Measurements from ENCODE around the gene MR1. TPM values are rescaled to one million over a fixed set of nuclear protein-coding genes. Genes with fewer than 3 reads are reported as not detected.

Gene MR1
- total and polyA plus RNA-seq, 3 donors from 2014 or later = 5.8 to 8.6 (median 7.1) TPM

DNA sequence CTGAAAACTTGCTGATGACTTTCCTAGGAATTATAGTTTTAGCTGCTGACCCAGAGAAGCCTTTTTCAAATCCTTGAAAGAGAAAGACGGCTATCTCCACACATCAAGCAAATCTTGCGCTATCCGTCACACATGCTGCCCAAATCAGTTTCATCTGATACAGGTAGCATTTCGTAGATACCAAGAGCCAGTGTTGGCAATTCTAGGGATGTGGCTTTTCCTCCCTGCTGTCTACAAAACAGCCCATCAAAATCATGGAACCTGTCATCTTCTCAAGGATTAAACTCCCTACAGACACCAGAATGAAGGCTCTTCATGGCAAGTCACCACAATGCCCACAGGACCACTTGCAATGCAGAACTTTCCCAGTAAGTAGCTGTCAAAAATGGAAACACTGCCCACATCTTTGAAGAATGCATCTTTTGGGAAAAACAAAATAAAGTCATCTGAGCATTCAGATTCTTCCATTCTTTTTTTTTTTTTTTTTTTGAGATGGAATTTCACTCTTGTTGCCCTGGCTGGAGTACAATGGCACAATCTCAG, 21.5 kb upstream of the MR1 start:
- 82 to 90% methylated on average over 4 of the region's 4 CpGs for whole genome bisulfite sequencing, 2 donors
- Histone ChIP-seq H3K9me3 (no peaks in the 10 kb centered on the region), H3K4me3 (no peak overlapping the region), H3K27me3 (no peaks in the 10 kb centered on the region), H3K36me3 (ENCODE audit: low read depth, missing control alignments) (no peaks in the 10 kb centered on the region), H3K4me1 (no peaks in the 10 kb centered on the region), H3K27ac (no peak overlapping the region)
- intact Hi-C loops (cut with DNase I; ENCODE audit: low total_unique reads) = no loop called here
- TF ChIP-seq, protein P1, sequence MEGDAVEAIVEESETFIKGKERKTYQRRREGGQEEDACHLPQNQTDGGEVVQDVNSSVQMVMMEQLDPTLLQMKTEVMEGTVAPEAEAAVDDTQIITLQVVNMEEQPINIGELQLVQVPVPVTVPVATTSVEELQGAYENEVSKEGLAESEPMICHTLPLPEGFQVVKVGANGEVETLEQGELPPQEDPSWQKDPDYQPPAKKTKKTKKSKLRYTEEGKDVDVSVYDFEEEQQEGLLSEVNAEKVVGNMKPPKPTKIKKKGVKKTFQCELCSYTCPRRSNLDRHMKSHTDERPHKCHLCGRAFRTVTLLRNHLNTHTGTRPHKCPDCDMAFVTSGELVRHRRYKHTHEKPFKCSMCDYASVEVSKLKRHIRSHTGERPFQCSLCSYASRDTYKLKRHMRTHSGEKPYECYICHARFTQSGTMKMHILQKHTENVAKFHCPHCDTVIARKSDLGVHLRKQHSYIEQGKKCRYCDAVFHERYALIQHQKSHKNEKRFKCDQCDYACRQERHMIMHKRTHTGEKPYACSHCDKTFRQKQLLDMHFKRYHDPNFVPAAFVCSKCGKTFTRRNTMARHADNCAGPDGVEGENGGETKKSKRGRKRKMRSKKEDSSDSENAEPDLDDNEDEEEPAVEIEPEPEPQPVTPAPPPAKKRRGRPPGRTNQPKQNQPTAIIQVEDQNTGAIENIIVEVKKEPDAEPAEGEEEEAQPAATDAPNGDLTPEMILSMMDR (IDR thresholded peaks at IDR 0.05) = no peak
- no peak for TF ChIP-seq POLR2A (IDR thresholded peaks at IDR 0.05)
- no peak for DNase-seq

DNA sequence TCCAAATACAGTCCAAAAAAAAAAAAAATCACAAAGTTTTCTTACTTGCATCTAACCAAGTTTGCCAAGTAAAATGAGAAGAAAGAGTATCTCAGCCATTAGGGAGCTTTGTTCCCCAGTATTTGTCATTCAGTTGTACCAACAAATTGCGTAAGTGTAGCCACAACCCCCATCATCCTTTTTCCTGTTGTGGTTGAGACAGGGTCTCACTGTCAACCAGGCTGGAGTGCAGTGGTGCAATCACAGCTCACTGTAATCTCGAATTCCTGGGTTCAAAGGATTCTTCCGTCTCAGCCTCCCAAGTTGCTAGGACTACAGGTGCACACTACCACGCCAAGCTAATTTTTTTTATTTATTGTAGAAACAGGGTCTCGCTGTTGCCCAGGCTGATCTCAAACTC, 20.6 kb upstream of the MR1 start:
- Histone ChIP-seq H3K27me3 (no peaks in the 10 kb centered on the region), H3K36me3 (ENCODE audit: low read depth, missing control alignments) (no peaks in the 10 kb centered on the region), H3K9me3 (no peaks in the 10 kb centered on the region), H3K4me1 (no peaks in the 10 kb centered on the region), H3K4me3 (no peak overlapping the region), H3K27ac (no peak overlapping the region)
- intact Hi-C loops (cut with DNase I; ENCODE audit: low total_unique reads) = no loop called here
- TF ChIP-seq, protein P1 (IDR thresholded peaks at IDR 0.05) = no peak
- TF ChIP-seq POLR2A (IDR thresholded peaks at IDR 0.05) = no peak
- no peak for DNase-seq
- WGBS, 2 donors = 71 to 90% methylated on average over 5 of the region's 5 CpGs

GRCh38 chr1:181014477-181015250, 19.1 kb upstream of the MR1 start:
- H3K9me3 ChIP-seq = no peaks in the 10 kb centered on the region
- no peak overlapping the region for H3K27ac ChIP-seq
- no peak for DNase-seq
- TF ChIP-seq POLR2A (IDR thresholded peaks at IDR 0.05) = no peak
- TF ChIP-seq, protein P1 (IDR thresholded peaks at IDR 0.05) = no peak
- intact Hi-C loops (cut with DNase I; ENCODE audit: low total_unique reads) = no loop called here
- H3K4me1 ChIP-seq = no peaks in the 10 kb centered on the region
- H3K27me3 ChIP-seq = no peaks in the 10 kb centered on the region
- WGBS, 2 donors = 67 to 72% methylated on average over 2 of the region's 2 CpGs
- no peaks in the 10 kb centered on the region for H3K36me3 ChIP-seq (ENCODE audit: low read depth, missing control alignments)
- no peak overlapping the region for H3K4me3 ChIP-seq

GRCh38 chr1:181015251-181015615, 18.6 kb upstream of the MR1 start:
- no peaks in the 10 kb centered on the region for H3K4me1 ChIP-seq
- H3K4me3 ChIP-seq = no peak overlapping the region
- TF ChIP-seq, protein P1 (IDR thresholded peaks at IDR 0.05) = no peak
- TF ChIP-seq POLR2A (IDR thresholded peaks at IDR 0.05) = no peak
- H3K36me3 ChIP-seq (ENCODE audit: low read depth, missing control alignments) = no peaks in the 10 kb centered on the region
- no peaks in the 10 kb centered on the region for H3K27me3 ChIP-seq
- H3K9me3 ChIP-seq = no peaks in the 10 kb centered on the region
- DNase-seq = no peak
- no peak overlapping the region for H3K27ac ChIP-seq
- intact Hi-C loops (cut with DNase I; ENCODE audit: low total_unique reads) = no loop called here

- Histone ChIP-seq H3K27ac (no peak overlapping the region), H3K4me3 (no peak overlapping the region), H3K9me3 (no peaks in the 10 kb centered on the region), H3K4me1 (no peaks in the 10 kb centered on the region), H3K36me3 (ENCODE audit: low read depth, missing control alignments) (no peaks in the 10 kb centered on the region), H3K27me3 (no peaks in the 10 kb centered on the region)
- intact Hi-C loops (cut with DNase I; ENCODE audit: low total_unique reads) = no loop called here
- no peak for TF ChIP-seq POLR2A (IDR thresholded peaks at IDR 0.05)
- TF ChIP-seq, protein P1 (IDR thresholded peaks at IDR 0.05) = no peak
- no peak for DNase-seq
- 93 to 94% methylated on average over 8 of the region's 8 CpGs for WGBS, 2 donors
These were observed 17.2 kb upstream of the MR1 start for GRCh38 chr1:181016563-181016962.

Measured in testis (tissue), 3 donors.